Loucy (cell line): ENCODE results near the gene LMO2.

Experiments used
- EZH2phosphoT487 ChIP-seq: fragments of 200-600 bp; IDR thresholded peaks from 2 replicates; pipeline ENCODE4 v1.6.1; 2018; ENCODE audit warnings: antibody characterized with exemption, mild to moderate bottlenecking, moderate library complexity, borderline replicate concordance
- TF ChIP-seq, protein P1 (sequence below): fragments of 200-600 bp; sonication (generic); conservative IDR thresholded peaks from 2 replicates; pipeline ENCODE4 v1.5.1; 2014; ENCODE audit warnings: mild to moderate bottlenecking, antibody characterized with exemption, low read length

DNA sequence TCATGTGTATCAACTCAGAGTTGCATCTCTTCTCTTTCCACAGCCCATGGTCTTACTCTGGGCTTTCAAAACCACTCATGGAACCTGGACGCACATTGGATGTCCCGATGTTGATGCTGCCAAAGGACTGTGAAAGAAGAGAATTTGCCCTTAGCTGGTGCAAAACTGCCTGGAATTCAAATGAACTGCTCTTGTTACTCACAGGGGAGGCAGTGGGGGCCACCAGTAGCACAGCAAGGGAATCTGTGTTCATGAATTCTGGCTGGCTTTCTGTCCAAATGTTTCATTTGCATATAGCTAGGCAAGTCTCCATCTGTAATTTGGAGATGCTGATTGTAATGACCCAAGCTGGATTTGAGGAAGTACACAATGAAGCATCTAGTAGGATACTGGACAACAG, 24.9 kb downstream of the LMO2 start:
- TF ChIP-seq, protein P1, sequence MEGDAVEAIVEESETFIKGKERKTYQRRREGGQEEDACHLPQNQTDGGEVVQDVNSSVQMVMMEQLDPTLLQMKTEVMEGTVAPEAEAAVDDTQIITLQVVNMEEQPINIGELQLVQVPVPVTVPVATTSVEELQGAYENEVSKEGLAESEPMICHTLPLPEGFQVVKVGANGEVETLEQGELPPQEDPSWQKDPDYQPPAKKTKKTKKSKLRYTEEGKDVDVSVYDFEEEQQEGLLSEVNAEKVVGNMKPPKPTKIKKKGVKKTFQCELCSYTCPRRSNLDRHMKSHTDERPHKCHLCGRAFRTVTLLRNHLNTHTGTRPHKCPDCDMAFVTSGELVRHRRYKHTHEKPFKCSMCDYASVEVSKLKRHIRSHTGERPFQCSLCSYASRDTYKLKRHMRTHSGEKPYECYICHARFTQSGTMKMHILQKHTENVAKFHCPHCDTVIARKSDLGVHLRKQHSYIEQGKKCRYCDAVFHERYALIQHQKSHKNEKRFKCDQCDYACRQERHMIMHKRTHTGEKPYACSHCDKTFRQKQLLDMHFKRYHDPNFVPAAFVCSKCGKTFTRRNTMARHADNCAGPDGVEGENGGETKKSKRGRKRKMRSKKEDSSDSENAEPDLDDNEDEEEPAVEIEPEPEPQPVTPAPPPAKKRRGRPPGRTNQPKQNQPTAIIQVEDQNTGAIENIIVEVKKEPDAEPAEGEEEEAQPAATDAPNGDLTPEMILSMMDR, result no peak
- no peak for TF ChIP-seq EZH2phosphoT487
